Heart left ventricle (tissue), 13 donors: ENCODE data around the gene DENND5A.

ENCODE experiments used
- CTCF ChIP-seq, 12 donors: fragments of 200-600 bp; sonication (generic) in 4 of 12; IDR thresholded peaks; one replicate each; pipeline versions ENCODE4 v1.5.0 to v1.8.0; 2018 to 2022; ENCODE audit warnings: antibody characterized with exemption in 12 of 12, mild to moderate bottlenecking in 5 of 12
- POLR2A ChIP-seq, 2 donors: fragments of 450-650 bp; IDR thresholded peaks; one replicate each; pipeline ENCODE4 v1.6.1; 2017; ENCODE audit warnings: antibody characterized with exemption in 2 of 2, mild to moderate bottlenecking in 2 of 2, moderate library complexity in 2 of 2
- donor health status: ischemic (EF 13 %, LVEDD 7.1; RV severe dilation, severe dysfunction).
- donor health status: DM: no; HTN: yes; CAD: no.
- donor health status: DM: no; HTN: no; CAD: no.
- donor health status: ischemic (EF 25% LVEDD 6.9; RV normal size, moderate dysfunction).
- donor health status: ischemic (EF 25% LVEDD 5.7; RV mildly dilated, moderate dysfunction).
- donor health status: ischemic (EF 35%, LVEDD 5.7; RV mildly dilated, moderate dysfunction).
- donor health status: nonischemic (EF 11% LVEDD 7.7; RV severe dilation, severe dysfunction).
- donor health status: DM: yes; HTN: yes; CAD: no.
- donor health status: PGD.
- donor health status: ischemic (EF 29% LVEDD 5.4; RV normal size, mild dysfunction).
- donor health status: nonischemic (EF 23%, LVEDD 6.1; RV moderate dilation, normal function).

GRCh38 chr11:9230296-9230695 is 34.9 kb downstream of the DENND5A start:
- TF ChIP-seq CTCF (IDR thresholded peaks at IDR 0.05) = no peak
- no peak for TF ChIP-seq POLR2A (IDR thresholded peaks at IDR 0.05)
